ENCODE data around the gene PTOV1. TPM values are rescaled to one million over a fixed set of nuclear protein-coding genes. Genes with fewer than 3 reads are reported as not detected.

The PTOV1 gene
- total RNA-seq, 1 donor from 2014 or later: 466 TPM

DNA sequence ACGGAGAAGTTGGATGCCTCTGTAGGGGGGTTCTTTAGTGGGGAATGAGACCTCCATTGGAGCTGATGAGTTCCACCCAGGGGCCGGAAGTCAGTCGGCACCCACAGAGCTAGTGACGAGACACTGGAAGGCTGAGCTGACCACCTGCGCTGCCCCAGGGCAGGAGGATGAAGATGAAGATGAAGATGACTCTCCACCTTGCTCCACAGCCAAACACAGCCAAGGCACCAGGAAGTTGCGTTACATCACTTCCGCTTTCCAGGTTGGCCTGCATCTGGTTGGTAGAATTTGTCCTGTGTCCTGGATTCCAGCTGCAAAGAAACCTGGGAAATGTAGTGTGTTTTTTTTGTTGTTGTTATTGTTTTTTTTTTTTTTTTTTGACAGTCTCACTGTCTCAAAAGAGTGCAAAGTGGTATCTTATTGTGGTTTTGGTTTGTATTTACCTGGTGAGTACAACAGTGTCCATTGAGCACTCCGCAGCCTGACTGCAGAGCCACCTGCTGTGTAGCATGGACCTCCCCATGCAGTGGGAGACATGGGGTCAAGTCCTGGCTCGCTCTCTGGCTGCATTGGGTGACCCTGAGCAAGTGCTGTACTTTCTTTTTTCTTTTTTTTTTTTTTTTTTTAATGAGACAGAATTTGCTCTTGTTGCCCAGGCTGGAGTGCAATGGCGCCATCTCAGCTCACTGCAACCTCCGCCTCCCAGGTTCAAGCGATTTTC is 28.4 kb downstream of the PTOV1 start:
- TF ChIP-seq, protein P1, sequence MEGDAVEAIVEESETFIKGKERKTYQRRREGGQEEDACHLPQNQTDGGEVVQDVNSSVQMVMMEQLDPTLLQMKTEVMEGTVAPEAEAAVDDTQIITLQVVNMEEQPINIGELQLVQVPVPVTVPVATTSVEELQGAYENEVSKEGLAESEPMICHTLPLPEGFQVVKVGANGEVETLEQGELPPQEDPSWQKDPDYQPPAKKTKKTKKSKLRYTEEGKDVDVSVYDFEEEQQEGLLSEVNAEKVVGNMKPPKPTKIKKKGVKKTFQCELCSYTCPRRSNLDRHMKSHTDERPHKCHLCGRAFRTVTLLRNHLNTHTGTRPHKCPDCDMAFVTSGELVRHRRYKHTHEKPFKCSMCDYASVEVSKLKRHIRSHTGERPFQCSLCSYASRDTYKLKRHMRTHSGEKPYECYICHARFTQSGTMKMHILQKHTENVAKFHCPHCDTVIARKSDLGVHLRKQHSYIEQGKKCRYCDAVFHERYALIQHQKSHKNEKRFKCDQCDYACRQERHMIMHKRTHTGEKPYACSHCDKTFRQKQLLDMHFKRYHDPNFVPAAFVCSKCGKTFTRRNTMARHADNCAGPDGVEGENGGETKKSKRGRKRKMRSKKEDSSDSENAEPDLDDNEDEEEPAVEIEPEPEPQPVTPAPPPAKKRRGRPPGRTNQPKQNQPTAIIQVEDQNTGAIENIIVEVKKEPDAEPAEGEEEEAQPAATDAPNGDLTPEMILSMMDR (conservative IDR thresholded peaks at IDR 0.05): no peak
- H3K4me1 Mint-ChIP-seq: peaks cover 21% of the 10 kb centered on the region
- no peaks in the 10 kb centered on the region for H3K9me3 Mint-ChIP-seq
- H3K27me3 Mint-ChIP-seq (ENCODE audit: low read depth): no peaks in the 10 kb centered on the region
- no peak for DNase-seq (ENCODE audit: low read depth, low spot score)
- no peak overlapping the region for H3K27ac Mint-ChIP-seq (ENCODE audit: unreplicated experiment)
- H3K36me3 Mint-ChIP-seq (ENCODE audit: low read depth): peaks cover 13% of the 10 kb centered on the region
- H3K4me3 Mint-ChIP-seq: peak overlapping the region; percentile 29

DNA sequence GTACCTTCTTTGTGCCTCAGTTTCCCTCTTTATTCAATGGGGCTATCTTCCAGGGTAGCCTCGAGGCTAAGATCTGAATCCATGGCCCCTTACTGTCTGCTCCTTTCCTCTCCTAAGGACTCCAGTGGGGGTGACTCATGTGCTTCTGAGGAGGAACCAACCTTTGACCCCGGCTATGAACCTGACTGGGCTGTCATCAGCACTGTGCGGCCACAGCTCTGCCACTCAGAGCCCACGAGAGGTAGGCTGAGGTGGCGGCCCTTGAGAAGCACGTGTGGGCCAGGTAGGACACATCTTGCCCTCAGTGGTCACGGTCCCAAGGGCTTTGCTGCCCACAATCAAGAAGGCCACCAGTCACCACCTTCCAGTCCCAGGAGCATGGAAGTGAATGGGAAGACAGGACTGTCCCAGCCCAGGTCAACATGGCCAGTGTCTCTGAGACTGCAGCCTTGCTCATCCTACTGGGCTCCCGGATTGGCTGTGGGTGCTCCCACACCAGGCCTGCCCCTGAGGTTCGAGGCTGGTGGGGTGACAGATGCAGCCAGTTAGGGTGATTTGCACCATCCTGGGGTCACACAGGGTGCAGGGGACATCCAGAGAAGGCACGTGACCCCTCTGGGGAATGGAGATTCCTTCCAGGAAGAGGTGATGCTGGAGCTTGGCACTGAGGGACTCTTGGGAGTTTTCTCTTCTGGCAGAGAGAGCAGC is 29.4 kb downstream of the PTOV1 start:
- no peak for DNase-seq (ENCODE audit: low read depth, low spot score)
- H3K27ac Mint-ChIP-seq (ENCODE audit: unreplicated experiment): no peak overlapping the region
- peaks cover 17% of the 10 kb centered on the region for H3K36me3 Mint-ChIP-seq (ENCODE audit: low read depth)
- peaks cover 21% of the 10 kb centered on the region for H3K4me1 Mint-ChIP-seq
- TF ChIP-seq, protein P1 (conservative IDR thresholded peaks at IDR 0.05): no peak
- no peaks in the 10 kb centered on the region for H3K9me3 Mint-ChIP-seq
- H3K27me3 Mint-ChIP-seq (ENCODE audit: low read depth): no peaks in the 10 kb centered on the region
- H3K4me3 Mint-ChIP-seq: peak overlapping the region; percentile 27

DNA sequence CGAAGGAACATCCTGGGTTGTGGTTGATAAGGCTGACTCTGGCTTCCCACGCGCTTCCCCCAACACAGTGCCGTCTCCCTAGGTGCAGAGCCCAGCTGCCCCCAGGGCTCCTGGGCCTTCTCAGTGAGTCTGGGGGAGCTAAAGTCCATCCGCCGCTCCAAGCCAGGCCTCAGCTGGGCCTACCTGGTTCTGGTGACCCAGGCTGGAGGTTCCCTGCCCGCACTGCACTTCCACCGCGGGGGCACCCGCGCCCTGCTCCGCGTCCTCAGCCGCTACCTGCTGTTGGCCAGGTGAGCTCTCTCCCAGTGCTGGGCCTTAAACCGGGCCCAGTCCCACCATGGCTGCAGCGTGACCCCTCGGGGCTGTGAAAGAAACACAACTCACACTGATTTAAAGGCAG is 30.2 kb downstream of the PTOV1 start:
- DNase-seq (ENCODE audit: low read depth, low spot score): no peak
- peaks cover 18% of the 10 kb centered on the region for H3K36me3 Mint-ChIP-seq (ENCODE audit: low read depth)
- no peaks in the 10 kb centered on the region for H3K9me3 Mint-ChIP-seq
- TF ChIP-seq, protein P1 (conservative IDR thresholded peaks at IDR 0.05): no peak
- H3K27me3 Mint-ChIP-seq (ENCODE audit: low read depth): no peaks in the 10 kb centered on the region
- peak overlapping the region; percentile 41 for H3K4me3 Mint-ChIP-seq
- no peak overlapping the region for H3K27ac Mint-ChIP-seq (ENCODE audit: unreplicated experiment)
- H3K4me1 Mint-ChIP-seq: peaks cover 14% of the 10 kb centered on the region

DNA sequence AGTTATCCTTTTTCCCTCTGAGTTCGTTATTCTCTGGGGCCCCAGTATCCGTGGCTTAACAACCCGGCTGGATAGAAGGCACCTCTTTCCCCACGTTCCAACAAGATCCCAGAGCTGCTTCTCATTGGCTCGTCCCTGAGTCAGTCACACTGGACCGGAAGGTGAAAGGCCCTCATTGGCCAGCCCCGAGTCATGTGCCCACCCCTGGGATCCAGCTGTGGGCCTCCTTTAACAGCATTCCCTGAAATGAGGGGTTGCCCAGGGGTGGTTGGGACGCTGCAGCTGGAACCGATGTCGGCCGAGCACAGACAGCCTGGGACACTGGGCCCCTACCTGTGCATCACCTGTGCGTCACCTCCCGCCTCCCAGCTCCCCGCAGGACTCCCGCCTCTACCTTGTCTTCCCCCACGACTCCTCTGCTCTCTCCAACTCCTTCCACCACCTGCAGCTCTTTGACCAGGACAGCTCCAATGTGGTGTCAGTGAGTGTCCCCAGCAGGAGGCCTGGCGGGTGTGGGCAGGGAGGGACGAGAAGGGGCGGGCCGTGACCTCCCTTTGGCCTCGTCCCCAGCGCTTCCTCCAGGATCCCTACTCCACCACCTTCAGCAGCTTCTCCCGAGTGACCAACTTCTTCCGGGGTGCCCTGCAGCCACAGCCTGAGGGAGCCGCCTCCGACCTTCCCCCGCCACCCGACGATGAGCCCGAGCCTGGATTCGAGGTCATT is 30.9 kb downstream of the PTOV1 start:
- peak overlapping the region; percentile 49 for H3K4me3 Mint-ChIP-seq
- H3K27ac Mint-ChIP-seq (ENCODE audit: unreplicated experiment): no peak overlapping the region
- TF ChIP-seq, protein P1 (conservative IDR thresholded peaks at IDR 0.05): no peak
- no peak for DNase-seq (ENCODE audit: low read depth, low spot score)
- H3K36me3 Mint-ChIP-seq (ENCODE audit: low read depth): peaks cover 22% of the 10 kb centered on the region
- peaks cover 14% of the 10 kb centered on the region for H3K4me1 Mint-ChIP-seq
- H3K27me3 Mint-ChIP-seq (ENCODE audit: low read depth): no peaks in the 10 kb centered on the region
- no peaks in the 10 kb centered on the region for H3K9me3 Mint-ChIP-seq

DNA sequence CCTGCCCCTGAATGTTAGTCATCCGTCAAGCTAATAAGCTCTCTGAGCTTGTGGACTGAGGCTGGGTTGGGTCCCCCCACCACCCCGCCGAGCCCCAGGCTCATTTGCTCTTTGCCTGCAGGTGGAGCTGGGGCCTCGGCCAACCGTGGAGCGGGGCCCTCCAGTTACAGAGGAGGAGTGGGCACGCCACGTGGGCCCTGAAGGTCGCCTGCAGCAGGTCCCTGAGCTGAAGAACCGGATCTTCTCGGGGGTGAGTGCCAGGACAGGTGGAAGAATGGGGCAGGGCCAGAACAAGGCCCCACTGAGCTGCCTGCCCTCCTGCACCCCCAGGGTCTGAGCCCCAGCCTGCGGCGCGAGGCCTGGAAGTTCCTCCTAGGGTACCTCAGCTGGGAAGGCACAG is 31.7 kb downstream of the PTOV1 start:
- TF ChIP-seq, protein P1 (conservative IDR thresholded peaks at IDR 0.05): no peak
- H3K9me3 Mint-ChIP-seq: no peaks in the 10 kb centered on the region
- no peaks in the 10 kb centered on the region for H3K27me3 Mint-ChIP-seq (ENCODE audit: low read depth)
- H3K4me3 Mint-ChIP-seq: peak overlapping the region; percentile 49
- H3K36me3 Mint-ChIP-seq (ENCODE audit: low read depth): peaks cover 22% of the 10 kb centered on the region
- peaks cover 14% of the 10 kb centered on the region for H3K4me1 Mint-ChIP-seq
- H3K27ac Mint-ChIP-seq (ENCODE audit: unreplicated experiment): no peak overlapping the region
- DNase-seq (ENCODE audit: low read depth, low spot score): no peak
